HepG2 (cell line): ENCODE data around the gene C4orf54. TPM values are rescaled to one million over a fixed set of nuclear protein-coding genes. Genes with fewer than 3 reads are reported as not detected.
A peak's percentile ranks its signal among the peaks of the same experiment; 100 is the strongest.

Source experiments
- ATAC-seq: fragments of 200-7000 bp; cut with Tn5 transposase; 3 replicates; pipeline ENCODE4 v1.9.1; 2020; ENCODE audit warnings: mild to moderate bottlenecking, moderate library complexity
- BruUV-seq: library from RNA; stranded (reverse); fragments of 400-500 nt; replicated peaks from 2 replicates; lab custom pipeline; 2021; lab: Mats Ljungman, UMichigan
- CTCF ChIA-PET: fragments of 300-600 bp; formaldehyde crosslinking; extraction: SDS; loops from one replicate; lab custom pipeline; 2021; ENCODE audit warnings: low total read pairs, inconsistent platforms, low intra/inter-chr PET ratio; lab: Yijun Ruan, JAX
- POLR2A ChIA-PET: fragments of 350-600 bp; sonication (Branson Sonifier 250); formaldehyde crosslinking; loops from one replicate; lab custom pipeline; 2020; ENCODE audit warnings: antibody characterized with exemption, inconsistent platforms; lab: Yijun Ruan, JAX
- DNase-seq: peaks from one replicate; pipeline ENCODE4 v3.0.0-alpha.2; 2015; ENCODE audit warnings: low spot score
- FAIRE-seq: peaks from 3 replicates; lab custom pipeline; 2011; peaks lifted over from hg19 to GRCh38; lab: Jason Lieb, UNC
- H2AFZ ChIP-seq: one replicate; pipeline ENCODE4 v1.6.1; 2011; ENCODE audit warnings: low read length, inconsistent platforms
- H3K27ac ChIP-seq: fragments of 300-600 bp; 3 replicates; pipeline ENCODE4 v1.8.0; 2011; ENCODE audit warnings: mixed run types, mild to moderate bottlenecking, mixed read lengths, low read length, inconsistent platforms; ENCODE audit not compliant: insufficient read depth; ENCODE audit errors: extremely low read length
- H3K27me3 ChIP-seq, 2 experiments: fragments of 200-600 bp in 1 of 2; 2 replicates in 1 of 2; 3 replicates in 1 of 2; pipeline versions ENCODE4 v1.6.0 to v1.8.0; 2011; ENCODE audit warnings: low read length in 2 of 2, mild to moderate bottlenecking in 2 of 2, moderate library complexity in 2 of 2, inconsistent platforms in 1 of 2; ENCODE audit not compliant: insufficient read depth in 2 of 2, control insufficient read depth in 1 of 2
- H3K36me3 ChIP-seq, 2 experiments: fragments of 200-600 bp in 1 of 2; replicated peaks in 1 of 2; 2 replicates in 1 of 2; 3 replicates in 1 of 2; pipeline versions ENCODE4 v1.5.1 to v1.8.0; 2011; ENCODE audit warnings: low read length in 2 of 2, inconsistent platforms in 1 of 2; ENCODE audit not compliant: insufficient read depth in 2 of 2, control insufficient read depth in 1 of 2
- H3K4me1 ChIP-seq: 2 replicates; pipeline ENCODE4 v1.5.1; 2012; ENCODE audit warnings: low read length, inconsistent platforms; ENCODE audit not compliant: insufficient read depth
- H3K4me2 ChIP-seq: 2 replicates; pipeline ENCODE4 v1.6.0; 2011; ENCODE audit warnings: low read depth, low read length, inconsistent platforms
- H3K4me3 ChIP-seq, 3 experiments: fragments of 200-600 bp in 1 of 3; sonication (generic), shearing (Covaris generic) in 1 of 3; replicated peaks in 1 of 3; 2 replicates each; pipeline ENCODE4 v1.5.1; 2011 to 2016; ENCODE audit warnings: low read length in 3 of 3, inconsistent platforms in 2 of 3, low read depth in 2 of 3, mild to moderate bottlenecking in 2 of 3, control low read depth in 1 of 3, mixed read lengths in 1 of 3; ENCODE audit not compliant: insufficient read depth in 1 of 3
- H3K79me2 ChIP-seq: one replicate; pipeline ENCODE4 v1.6.1; 2011; ENCODE audit warnings: low read length, inconsistent platforms; ENCODE audit not compliant: insufficient read depth
- H3K9ac ChIP-seq: 2 replicates; pipeline ENCODE4 v1.6.0; 2011; ENCODE audit warnings: mild to moderate bottlenecking, low read depth, low read length, inconsistent platforms; ENCODE audit not compliant: insufficient read depth
- H3K9me3 ChIP-seq: 2 replicates; pipeline ENCODE4 v1.5.1; 2012; ENCODE audit warnings: mild to moderate bottlenecking, low read length
- H4K20me1 ChIP-seq: 2 replicates; pipeline ENCODE4 v1.6.0; 2011; ENCODE audit warnings: inconsistent platforms, mild to moderate bottlenecking, low read length, moderate library complexity; ENCODE audit not compliant: insufficient read depth
- BCL6 ChIP-seq: IDR thresholded peaks from 2 replicates; pipeline ENCODE4 v1.6.1; 2016; ENCODE audit warnings: missing genetic modification reagents, missing compliant biosample characterization
- BHLHE40 ChIP-seq: IDR thresholded peaks from 2 replicates; pipeline ENCODE4 v1.6.1; 2011; ENCODE audit warnings: low read length, improper control_type of control experiment
- CEBPG ChIP-seq: IDR thresholded peaks from 2 replicates; pipeline ENCODE4 v1.6.1; 2016
- ZNF839 ChIP-seq: sonication (generic); formaldehyde crosslinking; IDR thresholded peaks from 2 replicates; pipeline ENCODE4 v1.4.0; 2020; ENCODE audit warnings: missing genetic modification reagents, mild to moderate bottlenecking, borderline replicate concordance
- WGBS: methylation state at CpG from one replicate; pipeline ENCODE4 v1.1.6; 2017; ENCODE audit warnings: low lambda C conversion rate; 5-methylcytosine and 5-hydroxymethylcytosine counted together
- in situ Hi-C: cut with HindIII; loops from 2 replicates; pipeline ENCODE4 v1.10.0; 2017; ENCODE audit warnings: low pct_unique_long_range_greater_than_20kb; ENCODE audit not compliant: extremely low pct_ligation_motif_present
- intact Hi-C: fragments of 100-400 bp; cut with micrococcal nuclease; formaldehyde crosslinking; loops from one replicate; pipeline ENCODE4 v1.10.0; 2022; ENCODE audit not compliant: unreplicated experiment
- polyA plus RNA-seq, 8 experiments: library from polyadenylated mRNA; depleted of rRNA in 3 of 8; stranded (reverse) in 7 of 8; unstranded in 1 of 8; fragments of >200 nt; fragmentation: Illumina TruSeq in 4 of 8; extraction: Trizol in 4 of 8; gene quantifications; 2 replicates each; pipeline versions ENCODE4 v1.2.1 to v1.2.3, GENCODE V29; 2011 to 2016; ENCODE audit warnings: low read depth in 4 of 8, missing spikeins in 1 of 8, mixed read lengths in 1 of 8; ENCODE audit not compliant: insufficient read depth in 1 of 8
- total RNA-seq, 5 experiments: library from RNA; depleted of rRNA; stranded (reverse); fragments of >200 nt; fragmentation: Illumina TruSeq; extraction: Trizol; gene quantifications; 2 replicates each; pipeline ENCODE4 v1.2.3, GENCODE V29; 2016; ENCODE audit warnings: low read depth in 1 of 5

C4orf54 gene
- total and polyA plus RNA-seq, 2 of the 13 experiments (the other 11 are each of a cell fraction or from before 2014, with no cell fraction given) = not detected

DNA sequence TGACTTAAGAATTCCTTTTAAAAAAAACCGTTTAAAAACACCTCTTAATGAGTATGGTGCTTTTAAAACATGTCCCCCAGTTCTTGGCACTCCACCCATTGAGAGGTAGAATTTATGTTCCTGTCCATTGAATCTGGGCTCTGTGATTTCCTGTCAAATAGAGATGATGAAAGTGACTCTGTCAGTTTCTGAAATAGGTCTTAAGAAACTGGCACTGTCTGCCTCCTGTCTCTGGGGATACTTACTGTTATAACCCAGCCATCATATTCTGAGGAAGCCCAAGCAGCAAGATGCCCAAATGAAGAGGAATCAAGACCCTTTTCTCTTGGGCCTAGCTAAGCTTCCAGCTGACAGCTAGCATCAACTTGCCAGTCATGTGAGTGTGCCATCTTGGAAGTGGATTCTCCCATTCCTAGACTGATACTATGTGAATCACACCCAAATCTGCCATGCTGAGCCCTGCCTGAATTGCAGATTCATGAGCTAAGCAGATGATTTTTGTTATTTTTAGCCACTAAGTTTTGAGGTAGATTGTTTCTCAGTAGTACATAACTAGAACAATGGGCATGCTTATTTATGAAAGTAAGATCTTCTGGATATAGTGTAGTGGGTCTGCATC is 22.8 kb downstream of the C4orf54 start:
- Histone ChIP-seq H3K4me1 (no peaks in the 10 kb centered on the region), H3K27ac (no peak overlapping the region), H2AFZ (no peak overlapping the region), H3K4me3 (no peak overlapping the region), H4K20me1 (no peaks in the 10 kb centered on the region), H3K36me3 (no peaks in the 10 kb centered on the region), H3K9ac (no peak overlapping the region), H3K79me2 (no peaks in the 10 kb centered on the region), H3K9me3 (no peaks in the 10 kb centered on the region), H3K27me3 (no peaks in the 10 kb centered on the region), H3K4me2 (no peak overlapping the region)
- in situ Hi-C loops (no loop called here), intact Hi-C loops (no loop called here)
- ChIA-PET POLR2A (no interaction called here), CTCF (no interaction called here)
- 0% methylated on average over 1 of the region's 1 CpG for WGBS
- no TSS peak for BruUV-seq
- no peak for FAIRE-seq
- DNase-seq = no peak
- TF ChIP-seq CEBPG = no peak
- ATAC-seq = no peak

DNA sequence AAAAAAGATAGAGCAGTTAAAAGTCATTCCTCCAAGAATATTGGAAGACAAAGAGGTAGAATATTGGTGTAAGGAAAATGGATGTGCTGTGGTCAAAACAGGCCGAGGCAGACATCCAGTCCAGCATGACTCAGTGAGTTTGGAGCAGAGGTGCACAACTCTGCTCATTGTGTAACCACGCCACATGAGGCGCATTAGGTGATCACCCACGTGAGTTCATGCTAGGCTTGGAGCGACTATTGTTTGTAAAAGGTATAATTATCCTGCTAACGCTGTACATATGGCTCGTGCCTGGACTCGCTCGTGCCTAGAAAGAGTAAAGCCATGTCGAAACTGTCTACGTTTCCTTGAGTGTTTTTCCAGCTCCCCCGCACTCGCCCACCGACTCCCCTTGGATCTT is 23.9 kb downstream of the C4orf54 start:
- BruUV-seq = no TSS peak
- Histone ChIP-seq H3K9me3 (no peaks in the 10 kb centered on the region), H3K4me1 (no peaks in the 10 kb centered on the region), H3K36me3 (no peaks in the 10 kb centered on the region), H3K27me3 (no peaks in the 10 kb centered on the region; a peak in 1 of 5 replicates), H3K79me2 (no peaks in the 10 kb centered on the region), H2AFZ (no peak overlapping the region), H3K9ac (no peak overlapping the region), H4K20me1 (no peaks in the 10 kb centered on the region), H3K27ac (no peak overlapping the region), H3K4me3 (no peak overlapping the region), H3K4me2 (peak overlapping the region; percentile 52)
- DNase-seq (peak; percentile 3), FAIRE-seq (no peak), ATAC-seq (peak; percentile 41; the same call in 2 of the 3 replicates)
- POLR2A ChIA-PET = no interaction called here
- WGBS = 17% methylated on average over 14 of the region's 14 CpGs
- in situ Hi-C loops (no loop called here), intact Hi-C loops (no loop called here)
- CTCF ChIA-PET = no interaction called here
- no peak for TF ChIP-seq ZNF839 (CRISPR knock-in tag)
- peak; percentile 75 for TF ChIP-seq BCL6 (CRISPR knock-in tag)
- TF ChIP-seq BHLHE40 = 0 out of 2 replicates have a peak, but pooled peaks have one; percentile 39
